PC-9 (cell line): ENCODE data around the gene PBX3. TPM values are rescaled to one million over a fixed set of nuclear protein-coding genes. Genes with fewer than 3 reads are reported as not detected.

Experiments
- BruUV-seq: library from RNA; stranded (reverse); fragments of 400-500 nt; replicated peaks from 2 replicates; lab custom pipeline; 2021; lab: Mats Ljungman, UMichigan
- CTCF ChIA-PET: fragments of 300-600 bp; sonication (Branson Sonifier 250); formaldehyde crosslinking; loops from one replicate; lab custom pipeline; 2022; ENCODE audit warnings: antibody characterized with exemption; lab: Charles Lee
- POLR2A ChIA-PET: fragments of 300-600 bp; sonication (Branson Sonifier 250); formaldehyde crosslinking; loops from one replicate; lab custom pipeline; 2022; ENCODE audit warnings: antibody characterized with exemption; ENCODE audit not compliant: unreplicated experiment; lab: Charles Lee
- DNase-seq, 2 experiments: peaks; one replicate each; pipeline versions ENCODE4 v3.0.0 to v3.0.0-alpha.2; 2015 to 2022; ENCODE audit warnings: mixed read lengths in 1 of 2
- H2AFZ ChIP-seq: fragments of 200-600 bp; sonication (generic); 2 replicates; pipeline ENCODE4 v1.8.1; 2017; ENCODE audit warnings: antibody characterized with exemption
- H3F3A ChIP-seq: fragments of 200-600 bp; sonication (generic); 2 replicates; pipeline ENCODE4 v1.8.1; 2017; ENCODE audit warnings: antibody characterized with exemption, mild to moderate bottlenecking, low read depth; ENCODE audit not compliant: insufficient read depth
- H3K27ac ChIP-seq: fragments of 200-600 bp; sonication (generic); 2 replicates; pipeline ENCODE4 v1.6.1; 2016; ENCODE audit warnings: mixed run types
- H3K27me3 ChIP-seq: fragments of 200-600 bp; sonication (generic); 2 replicates; pipeline ENCODE4 v1.6.1; 2016; ENCODE audit warnings: low read depth, mixed run types; ENCODE audit not compliant: insufficient read depth
- H3K36me3 ChIP-seq: fragments of 200-600 bp; sonication (generic); 2 replicates; pipeline ENCODE4 v1.6.1; 2016; ENCODE audit warnings: low read depth, mixed run types
- H3K4me1 ChIP-seq: fragments of 200-600 bp; sonication (generic); replicated peaks from 2 replicates; pipeline ENCODE4 v1.6.1; 2016; ENCODE audit warnings: mixed run types; ENCODE audit not compliant: insufficient read depth
- H3K4me2 ChIP-seq: fragments of 200-600 bp; sonication (generic); 2 replicates; pipeline ENCODE4 v1.6.1; 2017; ENCODE audit warnings: mixed run types
- H3K4me3 ChIP-seq: fragments of 200-600 bp; sonication (generic); 2 replicates; pipeline ENCODE4 v1.6.1; 2016; ENCODE audit warnings: mixed run types
- H3K79me2 ChIP-seq: fragments of 200-600 bp; sonication (generic); 2 replicates; pipeline ENCODE4 v1.6.1; 2017; ENCODE audit warnings: low read depth, mixed run types
- H3K9me2 ChIP-seq: fragments of 200-600 bp; sonication (generic); 2 replicates; pipeline ENCODE4 v1.8.1; 2017; ENCODE audit warnings: mild to moderate bottlenecking; ENCODE audit not compliant: insufficient read depth
- H3K9me3 ChIP-seq: fragments of 200-600 bp; sonication (generic); 2 replicates; pipeline ENCODE4 v1.8.1; 2016; ENCODE audit warnings: low read depth; ENCODE audit not compliant: insufficient read depth
- H4K20me1 ChIP-seq: fragments of 200-600 bp; sonication (generic); 2 replicates; pipeline ENCODE4 v1.8.1; 2017; ENCODE audit not compliant: insufficient read depth
- CTCF ChIP-seq: fragments of 200-600 bp; sonication (generic); conservative IDR thresholded peaks from 2 replicates; pipeline ENCODE4 v1.6.1; 2017; ENCODE audit warnings: mixed run types, antibody characterized with exemption, mild to moderate bottlenecking, moderate library complexity
- EZH2 ChIP-seq: fragments of 200-600 bp; sonication (generic); IDR thresholded peaks from 2 replicates; pipeline ENCODE4 v1.8.0; 2017; ENCODE audit warnings: antibody characterized with exemption, low read depth
- intact Hi-C: fragments of 100-400 bp; cut with micrococcal nuclease; formaldehyde crosslinking; loops from one replicate; pipeline ENCODE4 v1.10.0; 2022; ENCODE audit not compliant: unreplicated experiment
- total RNA-seq: library from RNA; stranded (reverse); gene quantifications from 2 replicates; pipeline ENCODE4 v1.2.3, GENCODE V29; 2021

Gene PBX3
- total RNA-seq, 1 experiment from 2014 or later, result 18.3 TPM

GRCh38 chr9:125906144-125906543 lies 159.0 kb downstream of the PBX3 start:
- no peaks in the 10 kb centered on the region for H3K36me3 ChIP-seq
- no peak overlapping the region for H3K4me2 ChIP-seq
- H3K4me1 ChIP-seq, result no peaks in the 10 kb centered on the region
- POLR2A ChIA-PET, result no interaction called here
- H2AFZ ChIP-seq, result no peak overlapping the region
- BruUV-seq, result no TSS peak
- H3K27ac ChIP-seq, result no peak overlapping the region
- no peaks in the 10 kb centered on the region for H3F3A ChIP-seq
- TF ChIP-seq CTCF (no peak), EZH2 (no peak)
- H3K27me3 ChIP-seq, result no peaks in the 10 kb centered on the region
- intact Hi-C loops, result no loop called here
- no peaks in the 10 kb centered on the region for H3K9me2 ChIP-seq
- no peak for DNase-seq
- CTCF ChIA-PET, result no interaction called here
- no peaks in the 10 kb centered on the region for H3K9me3 ChIP-seq
- H3K4me3 ChIP-seq, result no peak overlapping the region
- no peaks in the 10 kb centered on the region for H3K79me2 ChIP-seq
- H4K20me1 ChIP-seq, result no peaks in the 10 kb centered on the region

DNA sequence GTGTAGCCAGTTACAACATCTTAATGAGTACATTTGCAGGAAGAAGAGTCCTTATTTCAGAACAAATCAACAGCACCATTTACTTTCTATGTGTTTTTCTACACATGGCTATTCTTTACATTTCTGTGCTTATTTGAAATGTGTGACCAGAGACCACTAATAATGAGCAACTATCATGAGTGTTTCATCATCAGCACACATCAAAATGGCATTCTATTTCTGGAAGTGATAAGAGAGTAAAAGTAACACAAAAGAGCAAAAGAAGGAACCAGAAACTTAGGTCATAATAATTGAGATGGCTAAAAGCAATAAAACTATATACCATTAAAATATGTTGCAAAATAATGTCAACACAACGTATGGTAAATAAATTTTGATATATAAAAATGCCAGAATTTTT lies 159.7 kb downstream of the PBX3 start:
- intact Hi-C loops, result no loop called here
- no peaks in the 10 kb centered on the region for H3K9me3 ChIP-seq
- no peak overlapping the region for H3K27ac ChIP-seq
- TF ChIP-seq EZH2 (no peak), CTCF (no peak)
- BruUV-seq, result no TSS peak
- no peaks in the 10 kb centered on the region for H3K27me3 ChIP-seq
- ChIA-PET CTCF (no interaction called here), POLR2A (no interaction called here)
- no peak for DNase-seq
- H3K36me3 ChIP-seq, result no peaks in the 10 kb centered on the region
- no peaks in the 10 kb centered on the region for H3K79me2 ChIP-seq
- no peaks in the 10 kb centered on the region for H3K4me1 ChIP-seq
- H2AFZ ChIP-seq, result no peak overlapping the region
- H3F3A ChIP-seq, result no peaks in the 10 kb centered on the region
- H3K4me3 ChIP-seq, result no peak overlapping the region
- H3K4me2 ChIP-seq, result no peak overlapping the region
- no peaks in the 10 kb centered on the region for H3K9me2 ChIP-seq
- no peaks in the 10 kb centered on the region for H4K20me1 ChIP-seq

- TF ChIP-seq CTCF (no peak), EZH2 (no peak)
- no peak overlapping the region for H3K4me3 ChIP-seq
- no peak overlapping the region for H3K27ac ChIP-seq
- no peak overlapping the region for H2AFZ ChIP-seq
- BruUV-seq, result no TSS peak
- no peaks in the 10 kb centered on the region for H3F3A ChIP-seq
- no peaks in the 10 kb centered on the region for H3K36me3 ChIP-seq
- no peak for DNase-seq
- intact Hi-C loops, result no loop called here
- no peaks in the 10 kb centered on the region for H4K20me1 ChIP-seq
- no peaks in the 10 kb centered on the region for H3K9me3 ChIP-seq
- ChIA-PET POLR2A (no interaction called here), CTCF (no interaction called here)
- H3K9me2 ChIP-seq, result no peaks in the 10 kb centered on the region
- no peaks in the 10 kb centered on the region for H3K79me2 ChIP-seq
- H3K27me3 ChIP-seq, result no peaks in the 10 kb centered on the region
- no peak overlapping the region for H3K4me2 ChIP-seq
- H3K4me1 ChIP-seq, result no peaks in the 10 kb centered on the region
These were observed 161.0 kb downstream of the PBX3 start for GRCh38 chr9:125908136-125908535.
